Naive thymus-derived CD4-positive, alpha-beta T cell (primary cell): ENCODE data around the gene BCAS3. TPM values are rescaled to one million over a fixed set of nuclear protein-coding genes. Genes with fewer than 3 reads are reported as not detected.
A peak's percentile ranks its signal among the peaks of the same experiment; 100 is the strongest.

Experiments
- ATAC-seq: fragments of 150-1000 bp; cut with Tn5 transposase; 2 replicates; pipeline ENCODE4 v1.10.0; 2021; ENCODE audit warnings: mild to moderate bottlenecking, moderate library complexity
- CTCF ChIA-PET: fragments of 350-600 bp; sonication (Branson Sonifier 250); formaldehyde crosslinking; loops from one replicate; lab custom pipeline; 2021; ENCODE audit warnings: antibody characterized with exemption; lab: Charles Lee
- POLR2A ChIA-PET: fragments of 350-600 bp; sonication (Branson Sonifier 250); formaldehyde crosslinking; loops from one replicate; lab custom pipeline; 2021; ENCODE audit warnings: antibody characterized with exemption, inconsistent platforms; lab: Charles Lee
- DNase-seq, 9 donors: peaks; one replicate each; pipeline versions ENCODE4 v3.0.0 to v3.0.0-alpha.2; 2020 to 2022; ENCODE audit warnings: mixed read lengths in 1 of 9
- H3K27ac ChIP-seq: one replicate; pipeline ENCODE4 v1.7.0; 2013; ENCODE audit warnings: mild to moderate bottlenecking, low read depth, low read length, moderate library complexity
- H3K27me3 ChIP-seq, 2 donors: one replicate each; pipeline ENCODE4 v1.7.0; 2013; ENCODE audit warnings: low read length in 2 of 2, mild to moderate bottlenecking in 2 of 2, moderate library complexity in 2 of 2; ENCODE audit not compliant: control insufficient read depth in 2 of 2, insufficient read depth in 2 of 2
- H3K36me3 ChIP-seq, 3 experiments: 1 replicate in 2 of 3; 2 replicates in 1 of 3; pipeline ENCODE4 v1.7.0; 2013; ENCODE audit warnings: low read length in 3 of 3, mild to moderate bottlenecking in 3 of 3, moderate library complexity in 1 of 3; ENCODE audit not compliant: insufficient read depth in 3 of 3, control insufficient read depth in 2 of 3
- H3K4me1 ChIP-seq, 2 donors: one replicate each; pipeline ENCODE4 v1.7.0; 2013; ENCODE audit warnings: low read length in 2 of 2, mild to moderate bottlenecking in 2 of 2, moderate library complexity in 1 of 2; ENCODE audit not compliant: control insufficient read depth in 2 of 2, insufficient read depth in 2 of 2
- H3K4me3 ChIP-seq: 2 replicates; pipeline ENCODE4 v1.7.0; 2013; ENCODE audit warnings: mild to moderate bottlenecking, low read length
- H3K9me3 ChIP-seq, 3 experiments: 1 replicate in 2 of 3; 2 replicates in 1 of 3; pipeline ENCODE4 v1.7.0; 2013; ENCODE audit warnings: low read length in 3 of 3; ENCODE audit not compliant: control insufficient read depth in 2 of 3
- H3K27ac Mint-ChIP-seq, 9 donors: one replicate each; pipeline ENCODE4 v1.8.0; 2020 to 2022; ENCODE audit warnings: mixed read lengths in 9 of 9, mild to moderate bottlenecking in 8 of 9, moderate library complexity in 5 of 9, inconsistent platforms in 2 of 9
- H3K27me3 Mint-ChIP-seq, 5 donors: one replicate each; pipeline ENCODE4 v1.8.0; 2021 to 2022; ENCODE audit warnings: mixed read lengths in 5 of 5, mild to moderate bottlenecking in 1 of 5
- H3K36me3 Mint-ChIP-seq, 5 donors: one replicate each; pipeline ENCODE4 v1.8.0; 2020 to 2022; ENCODE audit warnings: mixed read lengths in 5 of 5, mild to moderate bottlenecking in 3 of 5, inconsistent platforms in 1 of 5
- H3K4me1 Mint-ChIP-seq, 7 donors: one replicate each; pipeline ENCODE4 v1.8.0; 2020 to 2022; ENCODE audit warnings: mixed read lengths in 7 of 7, mild to moderate bottlenecking in 3 of 7, inconsistent platforms in 1 of 7
- H3K4me3 Mint-ChIP-seq, 10 donors: one replicate each; pipeline ENCODE4 v1.8.0; 2020 to 2022; ENCODE audit warnings: mild to moderate bottlenecking in 10 of 10, mixed read lengths in 10 of 10, moderate library complexity in 6 of 10, inconsistent platforms in 2 of 10
- H3K9me3 Mint-ChIP-seq, 11 donors: one replicate each; pipeline ENCODE4 v1.8.0; 2020 to 2022; ENCODE audit warnings: mixed read lengths in 11 of 11, mild to moderate bottlenecking in 4 of 11, inconsistent platforms in 1 of 11, moderate library complexity in 1 of 11
- intact Hi-C, 2 donors: fragments of 100-400 bp; cut with micrococcal nuclease; formaldehyde crosslinking; loops; one replicate each; pipeline ENCODE4 v1.15.1; 2023
- polyA plus RNA-seq, 2 donors: library from polyadenylated mRNA; unstranded; fragments of 300-500 nt; fragmentation: Illumina TruSeq; gene quantifications; one replicate each; pipeline ENCODE4 v1.2.3, GENCODE V29; 2021
- total RNA-seq, 6 experiments: library from RNA in 5 of 6; stranded (reverse) in 5 of 6; gene quantifications; 1 replicate in 5 of 6; 2 replicates in 1 of 6; pipeline ENCODE4 v1.2.3 and lab custom pipeline; 2021 to 2026

BCAS3 gene
- total and polyA plus RNA-seq, 7 experiments from 2014 or later: 18.4 to 57.8 (median 37.5) TPM

- ATAC-seq (no peak), DNase-seq (no peak)
- Mint-ChIP-seq H3K4me1 (peaks cover 0 to 2% (median 0%) of the 10 kb centered on the region in 7 donors), H3K27me3 (peaks cover 0 to 2% (median 0%) of the 10 kb centered on the region in 5 donors), H3K36me3 (peaks cover 0 to 31% (median 21%) of the 10 kb centered on the region in 5 donors), H3K4me3 (no peak overlapping the region), H3K27ac (no peak overlapping the region), H3K9me3 (peaks cover 0 to 9% (median 2%) of the 10 kb centered on the region in 11 donors)
- ChIA-PET POLR2A (no interaction called here), CTCF (no interaction called here)
- H3K4me1 ChIP-seq: no peaks in the 10 kb centered on the region
- no peaks in the 10 kb centered on the region for H3K27me3 ChIP-seq
- H3K36me3 ChIP-seq: no peaks in the 10 kb centered on the region
- no peak overlapping the region for H3K4me3 ChIP-seq
- H3K9me3 ChIP-seq: no peaks in the 10 kb centered on the region
- H3K27ac ChIP-seq: no peak overlapping the region
- intact Hi-C loops: no loop called here
Measured at GRCh38 chr17:60888812-60889709, 211.4 kb downstream of the BCAS3 start.

DNA sequence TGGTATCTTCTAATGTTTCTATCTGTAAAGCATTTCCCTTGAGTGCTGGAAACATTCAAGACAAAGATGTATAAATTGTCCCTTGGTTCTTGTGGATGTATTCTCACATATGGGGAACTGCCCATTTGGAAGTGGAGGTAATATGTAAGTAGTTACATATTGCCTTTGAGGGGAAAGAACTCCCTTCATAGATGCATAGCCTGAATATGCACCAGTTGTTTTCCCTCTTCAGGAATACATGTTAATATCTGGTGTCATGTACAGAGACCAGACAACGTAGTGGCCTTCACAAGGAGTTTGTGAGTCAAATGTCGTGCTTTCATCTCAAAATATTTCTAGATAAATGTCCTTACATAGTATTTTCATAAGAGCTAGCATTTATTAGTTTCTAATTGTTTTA lies 213.5 kb downstream of the BCAS3 start:
- H3K4me3 ChIP-seq: no peak overlapping the region
- Mint-ChIP-seq H3K27me3 (peaks cover 0 to 6% (median 0%) of the 10 kb centered on the region in 5 donors), H3K36me3 (peaks cover 0 to 45% (median 38%) of the 10 kb centered on the region in 5 donors), H3K4me1 (peaks cover 0 to 4% (median 0%) of the 10 kb centered on the region in 7 donors), H3K9me3 (peaks cover 0 to 28% (median 11%) of the 10 kb centered on the region in 11 donors), H3K27ac (no peak overlapping the region), H3K4me3 (no peak overlapping the region)
- no peaks in the 10 kb centered on the region for H3K36me3 ChIP-seq
- no peak overlapping the region for H3K27ac ChIP-seq
- intact Hi-C loops: no loop called here
- POLR2A ChIA-PET: no interaction called here
- no peaks in the 10 kb centered on the region for H3K4me1 ChIP-seq
- no peak for DNase-seq
- H3K27me3 ChIP-seq: no peaks in the 10 kb centered on the region
- CTCF ChIA-PET: no interaction called here
- ATAC-seq: no peak
- H3K9me3 ChIP-seq: no peaks in the 10 kb centered on the region

DNA sequence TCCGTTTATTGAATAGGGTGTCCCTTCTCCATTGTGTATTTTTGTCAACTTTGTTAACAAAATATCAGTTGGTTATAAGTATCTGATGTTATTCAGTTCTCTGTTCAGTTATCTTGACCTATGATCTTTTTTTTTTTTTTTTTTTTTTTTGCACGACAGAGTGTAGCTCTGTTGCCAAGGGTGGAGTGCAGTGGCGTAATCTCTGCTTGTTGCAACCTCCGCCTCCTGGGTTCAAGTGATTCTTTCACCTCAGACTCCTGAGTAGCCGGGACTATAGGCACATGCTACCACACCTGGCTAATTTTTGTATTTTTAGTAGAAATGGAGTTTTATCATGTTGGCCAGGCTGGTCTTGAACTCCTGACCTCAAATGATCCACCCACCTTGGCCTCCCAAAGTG lies 215.8 kb downstream of the BCAS3 start:
- Histone ChIP-seq H3K4me1 (no peaks in the 10 kb centered on the region), H3K27ac (no peak overlapping the region), H3K27me3 (no peaks in the 10 kb centered on the region), H3K4me3 (no peak overlapping the region), H3K9me3 (peaks cover 0 to 7% (median 0%) of the 10 kb centered on the region in 3 experiments), H3K36me3 (no peaks in the 10 kb centered on the region)
- POLR2A ChIA-PET: no interaction called here
- H3K9me3 Mint-ChIP-seq: peaks cover 3 to 47% (median 21%) of the 10 kb centered on the region in 11 donors
- H3K27me3 Mint-ChIP-seq: peaks cover 0 to 6% (median 0%) of the 10 kb centered on the region in 5 donors
- CTCF ChIA-PET: no interaction called here
- intact Hi-C loops: no loop called here
- peaks cover 0 to 59% (median 57%) of the 10 kb centered on the region in 5 donors for H3K36me3 Mint-ChIP-seq
- H3K4me3 Mint-ChIP-seq: peak overlapping the region in 1 of 10 donors; percentile 5
- DNase-seq (no peak), ATAC-seq (no peak)
- peaks cover 0 to 4% (median 0%) of the 10 kb centered on the region in 7 donors for H3K4me1 Mint-ChIP-seq
- H3K27ac Mint-ChIP-seq: no peak overlapping the region

DNA sequence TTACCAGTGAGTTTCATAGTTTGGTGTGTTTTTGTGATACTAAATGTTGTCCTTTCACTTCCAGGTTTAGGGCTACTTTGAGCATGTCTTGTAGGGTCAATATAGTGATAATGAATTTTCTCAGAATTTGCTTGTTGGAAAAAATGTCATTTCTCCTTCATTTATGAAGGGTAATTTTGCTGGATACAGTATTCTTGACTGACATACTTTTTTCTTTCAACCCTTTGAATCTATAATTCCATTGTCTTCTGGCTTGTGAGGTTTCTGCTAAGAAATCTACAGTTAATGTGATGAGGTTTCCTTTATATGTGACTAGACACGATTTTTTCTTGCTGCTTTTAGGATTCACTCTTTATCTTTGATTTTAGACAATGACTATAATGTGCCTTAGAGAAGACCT lies 219.3 kb downstream of the BCAS3 start:
- no peak for DNase-seq
- Histone ChIP-seq H3K4me3 (no peak overlapping the region), H3K27ac (no peak overlapping the region), H3K27me3 (no peaks in the 10 kb centered on the region), H3K4me1 (no peaks in the 10 kb centered on the region), H3K9me3 (peaks cover 0 to 7% (median 0%) of the 10 kb centered on the region in 3 experiments), H3K36me3 (no peaks in the 10 kb centered on the region)
- ATAC-seq: no peak
- Mint-ChIP-seq H3K36me3 (peaks cover 0 to 47% (median 37%) of the 10 kb centered on the region in 5 donors), H3K27me3 (peaks cover 0 to 4% (median 0%) of the 10 kb centered on the region in 5 donors), H3K27ac (no peak overlapping the region), H3K4me3 (no peak overlapping the region), H3K9me3 (peaks cover 3 to 47% (median 21%) of the 10 kb centered on the region in 11 donors), H3K4me1 (peaks cover 0 to 7% (median 0%) of the 10 kb centered on the region in 7 donors)
- ChIA-PET POLR2A (no interaction called here), CTCF (no interaction called here)
- intact Hi-C loops: no loop called here

- ATAC-seq (no peak), DNase-seq (no peak)
- CTCF ChIA-PET: interaction anchor here (0.5 kb wide), 1 partner anchor 225 kb away, joined by 3 read pairs; no protein-coding TSS in a partner anchor
- H3K4me1 ChIP-seq: no peaks in the 10 kb centered on the region
- Mint-ChIP-seq H3K36me3 (peaks cover 0 to 46% (median 38%) of the 10 kb centered on the region in 5 donors), H3K27me3 (peaks cover 0 to 4% (median 0%) of the 10 kb centered on the region in 5 donors), H3K4me1 (peaks cover 0 to 7% (median 0%) of the 10 kb centered on the region in 7 donors), H3K9me3 (peaks cover 3 to 38% (median 21%) of the 10 kb centered on the region in 11 donors), H3K4me3 (no peak overlapping the region), H3K27ac (no peak overlapping the region)
- no peaks in the 10 kb centered on the region for H3K27me3 ChIP-seq
- no peak overlapping the region for H3K27ac ChIP-seq
- intact Hi-C loops: no loop called here
- POLR2A ChIA-PET: no interaction called here
- no peaks in the 10 kb centered on the region for H3K36me3 ChIP-seq
- H3K4me3 ChIP-seq: no peak overlapping the region
- peaks cover 0 to 7% (median 0%) of the 10 kb centered on the region in 3 experiments for H3K9me3 ChIP-seq
Measured at GRCh38 chr17:60899115-60899514, 221.5 kb downstream of the BCAS3 start.

- H3K27ac ChIP-seq: no peak overlapping the region
- H3K4me1 Mint-ChIP-seq: peaks cover 0 to 5% (median 0%) of the 10 kb centered on the region in 7 donors
- no peaks in the 10 kb centered on the region for H3K27me3 ChIP-seq
- intact Hi-C loops: no loop called here
- H3K9me3 ChIP-seq: peaks cover 0 to 7% (median 0%) of the 10 kb centered on the region in 3 experiments
- ChIA-PET POLR2A (interaction anchor here (0.6 kb wide), 1 partner anchor 617 kb away, joined by 4 read pairs; no protein-coding TSS in a partner anchor), CTCF (no interaction called here)
- H3K9me3 Mint-ChIP-seq: peaks cover 3 to 22% (median 12%) of the 10 kb centered on the region in 11 donors
- H3K27me3 Mint-ChIP-seq: no peaks in the 10 kb centered on the region
- no peaks in the 10 kb centered on the region for H3K4me1 ChIP-seq
- ATAC-seq: no peak
- H3K36me3 Mint-ChIP-seq: peaks cover 0 to 39% (median 27%) of the 10 kb centered on the region in 5 donors
- no peak overlapping the region for H3K4me3 Mint-ChIP-seq
- no peak overlapping the region for H3K27ac Mint-ChIP-seq
- H3K4me3 ChIP-seq: no peak overlapping the region
- no peak for DNase-seq
- no peaks in the 10 kb centered on the region for H3K36me3 ChIP-seq
Measured at GRCh38 chr17:60900688-60901087, 223.0 kb downstream of the BCAS3 start.
